ENCODE results near the gene CITED4. TPM values are rescaled to one million over a fixed set of nuclear protein-coding genes. Genes with fewer than 3 reads are reported as not detected.
"Not testable (repeated sequence)": the region's sequence is repeated elsewhere in the genome, so short reads cannot be mapped to it uniquely, and the experiment has no call there.

CITED4 gene
- total RNA-seq, 2 donors from 2014 or later, result 17.2 to 23.6 TPM

DNA sequence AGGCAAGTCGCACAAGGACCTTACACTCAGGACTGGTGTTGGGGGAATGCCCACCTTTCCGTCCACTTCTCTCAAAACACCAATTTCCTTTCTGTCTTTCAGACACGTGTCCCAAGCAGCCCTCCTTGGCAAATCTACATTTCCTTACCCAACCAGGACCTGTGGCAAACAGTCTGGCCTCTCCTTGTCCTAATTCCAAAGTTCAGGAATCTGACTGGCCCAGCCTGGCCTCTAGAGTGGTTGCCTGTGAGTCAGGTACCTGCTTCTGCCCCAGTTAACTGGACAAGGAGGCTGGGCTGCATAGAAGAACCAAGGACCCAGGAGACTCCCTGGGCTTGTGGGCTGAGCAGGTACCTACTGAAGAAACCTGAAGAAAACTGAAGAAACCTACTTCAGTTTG is 34.3 kb upstream of the CITED4 start:
- Mint-ChIP-seq H3K4me1 (no peaks in the 10 kb centered on the region), H3K27ac (no peak overlapping the region), H3K4me3 (no peak overlapping the region), H3K36me3 (ENCODE audit: low read depth) (no peaks in the 10 kb centered on the region), H3K27me3 (no peaks in the 10 kb centered on the region)
- peaks cover 3% of the 10 kb centered on the region for H3K9me3 ChIP-seq (ENCODE audit: control insufficient read depth, low read length, poor library complexity, severe bottlenecking)
- no peak for ATAC-seq
- no peak for DNase-seq

- H3K4me1 Mint-ChIP-seq, result no peaks in the 10 kb centered on the region
- peaks cover 3% of the 10 kb centered on the region for H3K9me3 ChIP-seq (ENCODE audit: control insufficient read depth, low read length, poor library complexity, severe bottlenecking)
- H3K36me3 Mint-ChIP-seq (ENCODE audit: low read depth), result no peaks in the 10 kb centered on the region
- H3K27ac Mint-ChIP-seq, result no peak overlapping the region
- ATAC-seq, result no peak
- no peak overlapping the region for H3K4me3 Mint-ChIP-seq
- DNase-seq, result no peak
- H3K27me3 Mint-ChIP-seq, result no peaks in the 10 kb centered on the region
Observed at GRCh38 chr1:40895601-40896000, 33.4 kb upstream of the CITED4 start.

DNA sequence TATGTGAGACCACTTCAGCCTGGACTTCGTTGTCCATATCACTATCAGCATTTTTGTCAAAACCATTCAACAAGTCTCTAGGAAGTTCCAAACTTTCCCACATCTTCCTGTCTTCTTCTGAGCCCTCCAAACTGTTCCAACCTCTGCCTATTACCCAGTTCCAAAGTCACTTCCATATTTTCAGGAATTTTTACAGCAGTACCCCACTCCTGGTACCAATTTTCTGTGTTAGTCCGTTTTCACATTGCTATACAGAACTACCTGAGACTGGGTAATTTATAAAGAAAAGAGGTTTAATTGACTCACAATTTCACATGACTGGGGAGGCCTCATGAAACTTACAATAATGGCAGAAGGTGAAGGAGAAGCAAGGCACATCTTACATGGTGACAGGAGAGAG is 32.7 kb upstream of the CITED4 start:
- H3K4me1 Mint-ChIP-seq; H3K27ac Mint-ChIP-seq; H3K36me3 Mint-ChIP-seq (ENCODE audit: low read depth); H3K27me3 Mint-ChIP-seq; ATAC-seq; DNase-seq; H3K4me3 Mint-ChIP-seq; H3K9me3 ChIP-seq (ENCODE audit: control insufficient read depth, low read length, poor library complexity, severe bottlenecking): not testable (repeated sequence)

- DNase-seq, result no peak
- Mint-ChIP-seq H3K27ac (no peak overlapping the region), H3K27me3 (peaks cover 1% of the 10 kb centered on the region), H3K4me1 (no peaks in the 10 kb centered on the region), H3K4me3 (no peak overlapping the region), H3K36me3 (ENCODE audit: low read depth) (no peaks in the 10 kb centered on the region)
- H3K9me3 ChIP-seq (ENCODE audit: control insufficient read depth, low read length, poor library complexity, severe bottlenecking), result peaks cover 3% of the 10 kb centered on the region
- ATAC-seq, result no peak
Observed at GRCh38 chr1:40894455-40894854, 32.3 kb upstream of the CITED4 start.

GRCh38 chr1:40893946-40894345 is 31.8 kb upstream of the CITED4 start:
- Mint-ChIP-seq H3K36me3 (ENCODE audit: low read depth) (no peaks in the 10 kb centered on the region), H3K27me3 (peaks cover 6% of the 10 kb centered on the region), H3K4me1 (peaks cover under 1% of the 10 kb centered on the region), H3K27ac (no peak overlapping the region), H3K4me3 (no peak overlapping the region)
- no peak for ATAC-seq
- DNase-seq, result no peak
- peaks cover 3% of the 10 kb centered on the region for H3K9me3 ChIP-seq (ENCODE audit: control insufficient read depth, low read length, poor library complexity, severe bottlenecking)

DNA sequence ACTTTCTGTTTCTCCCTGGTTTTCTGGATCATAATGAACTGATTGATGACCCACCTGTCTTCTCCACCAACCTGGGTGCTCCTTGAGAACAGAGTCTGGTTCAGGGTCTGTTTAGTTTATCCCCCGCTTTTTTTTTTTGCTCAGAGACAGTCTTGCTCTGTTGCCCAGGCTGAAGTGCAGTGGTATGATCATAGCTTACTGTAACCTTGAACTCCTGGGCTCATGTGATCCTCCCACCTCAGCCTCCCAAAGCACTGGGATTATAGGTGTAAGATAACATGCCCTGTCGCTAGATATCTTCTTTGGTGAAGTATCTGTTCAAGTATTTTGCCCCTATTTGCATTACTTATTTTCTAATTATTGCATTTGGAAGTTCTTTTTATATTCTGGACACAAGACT is 30.2 kb upstream of the CITED4 start:
- DNase-seq (no peak), ATAC-seq (no peak)
- Mint-ChIP-seq H3K36me3 (ENCODE audit: low read depth) (peaks cover 4% of the 10 kb centered on the region), H3K4me3 (no peak overlapping the region), H3K27me3 (peaks cover 22% of the 10 kb centered on the region), H3K4me1 (peaks cover 2% of the 10 kb centered on the region), H3K27ac (no peak overlapping the region)
- H3K9me3 ChIP-seq (ENCODE audit: control insufficient read depth, low read length, poor library complexity, severe bottlenecking), result peaks cover 3% of the 10 kb centered on the region

GRCh38 chr1:40890771-40891170 is 28.6 kb upstream of the CITED4 start:
- H3K4me3 Mint-ChIP-seq, result no peak overlapping the region
- ATAC-seq (no peak), DNase-seq (no peak)
- H3K4me1 Mint-ChIP-seq, result peaks cover 7% of the 10 kb centered on the region
- peaks cover 3% of the 10 kb centered on the region for H3K9me3 ChIP-seq (ENCODE audit: control insufficient read depth, low read length, poor library complexity, severe bottlenecking)
- no peak overlapping the region for H3K27ac Mint-ChIP-seq
- H3K27me3 Mint-ChIP-seq, result peaks cover 38% of the 10 kb centered on the region
- H3K36me3 Mint-ChIP-seq (ENCODE audit: low read depth), result peaks cover 4% of the 10 kb centered on the region

- Mint-ChIP-seq H3K4me1 (peaks cover 10% of the 10 kb centered on the region), H3K27me3 (peaks cover 59% of the 10 kb centered on the region), H3K27ac (no peak overlapping the region), H3K36me3 (ENCODE audit: low read depth) (peaks cover 6% of the 10 kb centered on the region), H3K4me3 (no peak overlapping the region)
- H3K9me3 ChIP-seq (ENCODE audit: control insufficient read depth, low read length, poor library complexity, severe bottlenecking), result no peaks in the 10 kb centered on the region
- DNase-seq (no peak), ATAC-seq (no peak)
Observed at GRCh38 chr1:40887652-40888051, 25.5 kb upstream of the CITED4 start.

DNA sequence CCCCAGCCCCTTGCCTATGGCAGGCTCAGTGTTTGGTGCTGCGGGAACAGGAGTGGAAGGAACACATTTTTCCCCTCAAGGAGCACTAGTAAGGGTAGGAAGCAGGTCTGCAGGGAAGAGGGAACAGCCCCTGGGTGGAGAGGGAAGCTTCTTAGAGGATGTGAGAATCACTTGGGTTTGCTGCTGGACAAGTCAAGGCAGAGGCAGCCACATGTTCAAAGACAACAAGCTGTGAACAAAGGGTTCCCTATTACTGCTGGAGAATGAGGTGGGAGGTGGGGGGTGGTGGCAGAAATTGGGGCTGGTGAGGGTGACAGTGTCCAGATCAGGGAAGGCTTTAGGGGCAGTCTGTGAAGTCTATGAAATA is 24.8 kb upstream of the CITED4 start:
- peaks cover 63% of the 10 kb centered on the region for H3K27me3 Mint-ChIP-seq
- no peak overlapping the region for H3K27ac Mint-ChIP-seq
- H3K4me3 Mint-ChIP-seq, result no peak overlapping the region
- DNase-seq (no peak), ATAC-seq (no peak)
- H3K9me3 ChIP-seq (ENCODE audit: control insufficient read depth, low read length, poor library complexity, severe bottlenecking), result no peaks in the 10 kb centered on the region
- peaks cover 10% of the 10 kb centered on the region for H3K4me1 Mint-ChIP-seq
- H3K36me3 Mint-ChIP-seq (ENCODE audit: low read depth), result peaks cover 6% of the 10 kb centered on the region

- Mint-ChIP-seq H3K4me1 (peaks cover 10% of the 10 kb centered on the region), H3K4me3 (no peak overlapping the region), H3K27ac (no peak overlapping the region), H3K27me3 (peaks cover 63% of the 10 kb centered on the region), H3K36me3 (ENCODE audit: low read depth) (peaks cover 6% of the 10 kb centered on the region)
- ATAC-seq, result no peak
- no peaks in the 10 kb centered on the region for H3K9me3 ChIP-seq (ENCODE audit: control insufficient read depth, low read length, poor library complexity, severe bottlenecking)
- DNase-seq, result no peak
Observed at GRCh38 chr1:40886318-40887011, 24.3 kb upstream of the CITED4 start.

DNA sequence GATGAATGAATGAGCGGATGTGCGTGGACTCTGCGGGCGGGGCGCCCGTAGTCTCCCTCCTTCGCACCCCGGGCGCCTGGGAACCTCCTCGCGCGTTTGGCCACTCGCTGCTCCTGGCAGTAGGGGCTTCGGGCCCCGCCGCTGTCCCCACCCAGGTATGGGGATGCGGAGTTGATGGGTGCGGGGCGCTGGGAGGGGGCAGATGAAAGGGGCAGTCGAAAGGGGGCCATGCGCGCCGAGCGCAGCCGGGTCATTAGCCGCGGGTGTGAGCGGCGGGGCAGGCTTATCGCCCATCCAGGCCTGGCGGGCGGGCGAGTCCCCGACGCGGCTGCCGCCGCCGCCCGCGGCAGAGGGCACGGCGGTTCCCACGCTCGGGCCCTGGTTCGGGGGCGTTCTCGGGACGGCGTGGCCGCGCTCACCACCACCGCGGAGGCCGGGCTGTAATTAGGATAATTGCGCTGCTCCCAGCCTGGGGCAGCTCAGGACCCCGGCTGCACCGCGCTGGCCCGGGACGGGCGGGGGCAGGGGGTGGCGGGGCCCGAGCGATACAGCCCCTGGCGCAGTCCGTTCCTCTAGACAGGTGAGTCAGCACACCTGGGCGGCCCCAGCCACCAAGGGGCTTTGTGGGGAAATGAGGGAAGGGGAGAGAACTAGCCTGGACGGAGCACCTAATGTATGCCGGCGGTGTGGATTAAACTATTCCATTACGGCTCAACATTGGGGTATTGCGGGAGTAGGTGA is 22.1 kb upstream of the CITED4 start:
- peaks cover 6% of the 10 kb centered on the region for H3K36me3 Mint-ChIP-seq (ENCODE audit: low read depth)
- no peaks in the 10 kb centered on the region for H3K9me3 ChIP-seq (ENCODE audit: control insufficient read depth, low read length, poor library complexity, severe bottlenecking)
- H3K27ac Mint-ChIP-seq, result no peak overlapping the region
- ATAC-seq (no peak), DNase-seq (no peak)
- H3K4me1 Mint-ChIP-seq, result peaks cover 10% of the 10 kb centered on the region
- peak overlapping the region; percentile 60 for H3K4me3 Mint-ChIP-seq
- H3K27me3 Mint-ChIP-seq, result peaks cover 59% of the 10 kb centered on the region

DNA sequence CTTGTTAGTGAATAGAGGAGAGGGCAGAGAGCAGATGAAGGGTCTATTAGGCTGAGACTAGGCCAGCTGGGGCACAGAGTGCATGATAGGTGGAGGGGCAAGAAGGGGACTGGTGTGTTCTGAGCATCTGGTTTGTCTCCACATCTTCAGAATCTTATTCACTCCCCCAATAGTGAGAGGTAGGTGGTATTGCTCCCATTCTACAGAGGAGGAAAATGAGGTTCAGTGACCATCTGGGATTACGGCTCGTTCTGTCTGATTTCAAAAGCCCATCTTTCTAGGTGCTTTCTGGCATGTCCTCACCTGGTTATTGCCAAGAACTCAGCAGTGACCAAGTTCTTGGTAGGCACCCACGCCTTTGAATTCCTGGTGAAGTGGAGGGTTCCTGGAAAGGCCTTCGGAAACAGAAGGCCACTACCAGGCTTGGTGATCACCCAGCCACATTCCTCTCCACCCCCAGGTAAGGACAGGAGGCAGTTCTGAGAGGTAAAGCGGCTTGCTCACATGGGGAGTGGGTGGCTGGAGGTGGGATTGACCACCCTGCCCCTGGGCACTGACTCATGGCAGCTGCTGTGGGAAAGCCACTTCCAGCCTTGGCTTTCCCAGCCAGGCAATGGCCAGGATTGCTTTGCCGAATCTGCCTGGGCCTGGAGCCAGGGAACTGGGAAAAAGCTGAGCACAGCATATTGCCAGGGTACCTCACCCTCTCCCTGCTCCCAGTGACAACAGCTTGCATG is 18.8 kb upstream of the CITED4 start:
- peaks cover 10% of the 10 kb centered on the region for H3K4me1 Mint-ChIP-seq
- DNase-seq (no peak), ATAC-seq (no peak)
- H3K36me3 Mint-ChIP-seq (ENCODE audit: low read depth), result peaks cover 2% of the 10 kb centered on the region
- H3K27ac Mint-ChIP-seq, result no peak overlapping the region
- peaks cover 27% of the 10 kb centered on the region for H3K27me3 Mint-ChIP-seq
- no peaks in the 10 kb centered on the region for H3K9me3 ChIP-seq (ENCODE audit: control insufficient read depth, low read length, poor library complexity, severe bottlenecking)
- H3K4me3 Mint-ChIP-seq, result no peak overlapping the region

- ATAC-seq (no peak), DNase-seq (no peak)
- no peak overlapping the region for H3K4me3 Mint-ChIP-seq
- peaks cover 20% of the 10 kb centered on the region for H3K4me1 Mint-ChIP-seq
- no peaks in the 10 kb centered on the region for H3K9me3 ChIP-seq (ENCODE audit: control insufficient read depth, low read length, poor library complexity, severe bottlenecking)
- peaks cover 2% of the 10 kb centered on the region for H3K36me3 Mint-ChIP-seq (ENCODE audit: low read depth)
- peaks cover 13% of the 10 kb centered on the region for H3K27me3 Mint-ChIP-seq
- H3K27ac Mint-ChIP-seq, result no peak overlapping the region
Observed at GRCh38 chr1:40879482-40880175, 17.5 kb upstream of the CITED4 start.

Measured in T-helper 17 cell (primary cell).